Osteoblast (primary cell): Measurements from ENCODE around the gene ZIC1. TPM values are rescaled to one million over a fixed set of nuclear protein-coding genes. Genes with fewer than 3 reads are reported as not detected.

Source experiments
- DNase-seq: peaks from one replicate; pipeline ENCODE4 v3.0.0; 2011; ENCODE audit warnings: low spot score, mixed read lengths; ENCODE audit not compliant: insufficient read length; ENCODE audit errors: missing footprints
- H2AFZ ChIP-seq: 2 replicates; pipeline ENCODE4 v1.6.0; 2011; ENCODE audit warnings: mild to moderate bottlenecking, low read length
- H3K27ac ChIP-seq: 2 replicates; pipeline ENCODE4 v1.5.1; 2011; ENCODE audit warnings: mild to moderate bottlenecking, low read depth, low read length, moderate library complexity
- H3K27me3 ChIP-seq: 2 replicates; pipeline ENCODE4 v1.6.0; 2012; ENCODE audit warnings: mild to moderate bottlenecking, control low read depth, inconsistent platforms, low read length, moderate library complexity; ENCODE audit not compliant: insufficient read depth
- H3K36me3 ChIP-seq: 2 replicates; pipeline ENCODE4 v1.5.1; 2011; ENCODE audit warnings: mild to moderate bottlenecking, low read length, control low read depth, moderate library complexity; ENCODE audit not compliant: insufficient read depth
- H3K4me1 ChIP-seq: 2 replicates; pipeline ENCODE4 v1.5.1; 2011; ENCODE audit warnings: mild to moderate bottlenecking, low read length, control low read depth, moderate library complexity; ENCODE audit not compliant: insufficient read depth
- H3K4me2 ChIP-seq: 2 replicates; pipeline ENCODE4 v1.6.0; 2011; ENCODE audit warnings: mild to moderate bottlenecking, low read length; ENCODE audit not compliant: insufficient read depth
- H3K4me3 ChIP-seq: fragments of 200-600 bp; sonication (generic); 3 replicates; pipeline ENCODE4 v1.5.1; 2012; ENCODE audit warnings: mild to moderate bottlenecking, low read length, inconsistent platforms; ENCODE audit not compliant: insufficient read depth
- H3K79me2 ChIP-seq: 2 replicates; pipeline ENCODE4 v1.6.0; 2012; ENCODE audit warnings: mild to moderate bottlenecking, low read length, control low read depth, inconsistent platforms; ENCODE audit not compliant: insufficient read depth
- H3K9me3 ChIP-seq: 2 replicates; pipeline ENCODE4 v1.5.1; 2011; ENCODE audit warnings: low read depth, low read length, control low read depth
- H4K20me1 ChIP-seq: 2 replicates; pipeline ENCODE4 v1.6.0; 2012; ENCODE audit warnings: mild to moderate bottlenecking, low read length, control low read depth; ENCODE audit not compliant: insufficient read depth
- total RNA-seq: library from RNA; depleted of rRNA; stranded (reverse); fragments of >200 nt; gene quantifications from 2 replicates; pipeline ENCODE4 v1.2.3, GENCODE V29; 2012
- TF ChIP-seq, protein P1 (sequence below): IDR thresholded peaks from 2 replicates; pipeline ENCODE4 v1.5.1; 2011; ENCODE audit warnings: mild to moderate bottlenecking, low read depth, low read length, moderate library complexity; ENCODE audit errors: extremely low read depth

Gene ZIC1
- total RNA-seq, 1 donor = 3.6 TPM

DNA sequence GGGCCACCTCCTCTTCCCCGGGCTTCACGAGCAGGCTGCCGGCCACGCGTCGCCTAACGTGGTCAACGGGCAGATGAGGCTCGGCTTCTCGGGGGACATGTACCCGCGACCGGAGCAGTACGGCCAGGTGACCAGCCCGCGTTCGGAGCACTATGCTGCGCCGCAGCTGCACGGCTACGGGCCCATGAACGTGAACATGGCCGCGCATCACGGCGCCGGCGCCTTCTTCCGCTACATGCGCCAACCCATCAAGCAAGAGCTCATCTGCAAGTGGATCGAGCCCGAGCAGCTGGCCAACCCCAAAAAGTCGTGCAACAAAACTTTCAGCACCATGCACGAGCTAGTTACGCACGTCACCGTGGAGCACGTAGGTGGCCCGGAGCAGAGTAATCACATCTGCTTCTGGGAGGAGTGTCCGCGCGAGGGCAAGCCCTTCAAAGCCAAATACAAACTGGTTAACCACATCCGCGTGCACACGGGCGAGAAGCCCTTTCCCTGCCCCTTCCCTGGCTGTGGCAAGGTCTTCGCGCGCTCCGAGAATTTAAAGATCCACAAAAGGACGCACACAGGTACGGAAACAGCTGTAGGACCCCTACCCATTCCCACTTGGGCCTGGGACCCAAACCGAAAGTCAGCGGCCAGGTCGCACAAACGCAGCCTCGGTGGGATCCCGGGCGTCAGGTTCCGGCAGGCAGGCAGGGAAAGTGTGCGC is 1.5 kb downstream of the ZIC1 start:
- TF ChIP-seq, protein P1, sequence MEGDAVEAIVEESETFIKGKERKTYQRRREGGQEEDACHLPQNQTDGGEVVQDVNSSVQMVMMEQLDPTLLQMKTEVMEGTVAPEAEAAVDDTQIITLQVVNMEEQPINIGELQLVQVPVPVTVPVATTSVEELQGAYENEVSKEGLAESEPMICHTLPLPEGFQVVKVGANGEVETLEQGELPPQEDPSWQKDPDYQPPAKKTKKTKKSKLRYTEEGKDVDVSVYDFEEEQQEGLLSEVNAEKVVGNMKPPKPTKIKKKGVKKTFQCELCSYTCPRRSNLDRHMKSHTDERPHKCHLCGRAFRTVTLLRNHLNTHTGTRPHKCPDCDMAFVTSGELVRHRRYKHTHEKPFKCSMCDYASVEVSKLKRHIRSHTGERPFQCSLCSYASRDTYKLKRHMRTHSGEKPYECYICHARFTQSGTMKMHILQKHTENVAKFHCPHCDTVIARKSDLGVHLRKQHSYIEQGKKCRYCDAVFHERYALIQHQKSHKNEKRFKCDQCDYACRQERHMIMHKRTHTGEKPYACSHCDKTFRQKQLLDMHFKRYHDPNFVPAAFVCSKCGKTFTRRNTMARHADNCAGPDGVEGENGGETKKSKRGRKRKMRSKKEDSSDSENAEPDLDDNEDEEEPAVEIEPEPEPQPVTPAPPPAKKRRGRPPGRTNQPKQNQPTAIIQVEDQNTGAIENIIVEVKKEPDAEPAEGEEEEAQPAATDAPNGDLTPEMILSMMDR = no peak
- peak; percentile 63 for DNase-seq

DNA sequence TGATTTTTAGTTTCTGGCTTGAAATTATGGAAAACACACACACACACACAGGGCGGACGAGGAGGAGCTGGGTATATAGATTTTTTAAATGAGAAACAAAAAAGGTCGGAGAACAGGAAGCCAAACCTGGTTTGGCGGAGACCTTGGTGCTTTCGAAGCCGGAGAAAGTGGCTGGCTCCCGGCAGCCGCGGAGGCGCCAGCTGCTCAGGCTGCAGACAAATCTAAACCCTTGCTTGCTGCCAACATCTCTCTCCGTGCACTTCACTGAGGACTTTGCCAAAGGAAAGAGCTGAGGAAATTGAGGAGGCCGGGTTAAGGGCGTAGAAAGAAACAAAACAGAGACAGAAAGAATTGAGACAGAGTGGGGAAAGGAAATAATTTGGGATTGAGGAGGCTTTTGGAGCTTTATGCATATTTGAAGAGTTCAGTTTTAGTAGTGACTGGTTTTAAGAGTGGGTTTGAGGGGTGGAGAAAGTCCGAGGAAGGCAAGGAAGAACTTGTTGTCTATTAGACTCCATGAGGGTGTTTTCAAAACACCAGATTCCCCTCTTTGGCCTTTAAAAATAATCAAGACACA is 2.2 kb downstream of the ZIC1 start:
- H3K4me3 ChIP-seq = peak overlapping the region; percentile 61
- H4K20me1 ChIP-seq = no peaks in the 10 kb centered on the region
- no peak overlapping the region for H3K27ac ChIP-seq
- H3K27me3 ChIP-seq = peaks cover 98% of the 10 kb centered on the region
- TF ChIP-seq, protein P1 = no peak
- DNase-seq = peak; percentile 90
- no peak overlapping the region for H2AFZ ChIP-seq
- H3K9me3 ChIP-seq = peaks cover 3% of the 10 kb centered on the region
- H3K4me1 ChIP-seq = no peaks in the 10 kb centered on the region
- H3K79me2 ChIP-seq = no peaks in the 10 kb centered on the region
- H3K36me3 ChIP-seq = no peaks in the 10 kb centered on the region
- peak overlapping the region; percentile 70 for H3K4me2 ChIP-seq

More for the DNA sequence above, 1.5 kb downstream of the ZIC1 start:
- peaks cover 3% of the 10 kb centered on the region for H3K9me3 ChIP-seq
- H3K4me2 ChIP-seq = peak overlapping the region; percentile 70
- H3K4me1 ChIP-seq = no peaks in the 10 kb centered on the region
- peak overlapping the region; percentile 35 for H2AFZ ChIP-seq
- no peak overlapping the region for H3K27ac ChIP-seq
- peaks cover 98% of the 10 kb centered on the region for H3K27me3 ChIP-seq
- peak overlapping the region; percentile 61 for H3K4me3 ChIP-seq
- no peaks in the 10 kb centered on the region for H4K20me1 ChIP-seq
- no peaks in the 10 kb centered on the region for H3K79me2 ChIP-seq
- no peaks in the 10 kb centered on the region for H3K36me3 ChIP-seq

- H3K4me3 ChIP-seq = no peak overlapping the region
- H3K27ac ChIP-seq = no peak overlapping the region
- H3K36me3 ChIP-seq = no peaks in the 10 kb centered on the region
- peak; percentile 56 for DNase-seq
- no peaks in the 10 kb centered on the region for H3K79me2 ChIP-seq
- H3K4me1 ChIP-seq = no peaks in the 10 kb centered on the region
- no peak overlapping the region for H2AFZ ChIP-seq
- TF ChIP-seq, protein P1 = no peak
- H3K27me3 ChIP-seq = peaks cover 96% of the 10 kb centered on the region
- peaks cover 3% of the 10 kb centered on the region for H3K9me3 ChIP-seq
- no peak overlapping the region for H3K4me2 ChIP-seq
- no peaks in the 10 kb centered on the region for H4K20me1 ChIP-seq
These were observed 2.7 kb downstream of the ZIC1 start for GRCh38 chr3:147411815-147412241.

GRCh38 chr3:147412261-147412916 is 3.2 kb downstream of the ZIC1 start:
- Histone ChIP-seq H3K36me3 (no peaks in the 10 kb centered on the region), H3K4me3 (no peak overlapping the region), H3K4me1 (no peaks in the 10 kb centered on the region), H3K79me2 (no peaks in the 10 kb centered on the region), H3K27ac (no peak overlapping the region), H3K27me3 (peaks cover 93% of the 10 kb centered on the region), H3K9me3 (peaks cover 3% of the 10 kb centered on the region), H4K20me1 (no peaks in the 10 kb centered on the region), H3K4me2 (no peak overlapping the region), H2AFZ (no peak overlapping the region)
- DNase-seq = peak; percentile 56
- TF ChIP-seq, protein P1 = no peak
